ENCODE measurements around the gene KRTAP12-2.

GRCh38 chr21:44696572-44696971, 29.8 kb upstream of the KRTAP12-2 start:
- TF ChIP-seq CTCF (IDR thresholded peaks at IDR 0.05) (no peak), POLR2AphosphoS5 (IDR thresholded peaks at IDR 0.05) (no peak), POLR2A (IDR thresholded peaks at IDR 0.05) (no peak)
